HG03135 (cell line): Measurements from ENCODE around the gene CFAP20.
A peak's percentile ranks its signal among the peaks of the same experiment; 100 is the strongest.

Source experiments
- ATAC-seq: cut with Tn5 transposase; IDR thresholded peaks from one replicate; pipeline ENCODE4 v1.9.1; 2021; ENCODE audit warnings: mild to moderate bottlenecking, moderate library complexity; ENCODE audit not compliant: unreplicated experiment

CFAP20 gene

GRCh38 chr16:58125781-58126335 is 3.3 kb downstream of the CFAP20 start:
- no peak for ATAC-seq

GRCh38 chr16:58125041-58125440 is 4.1 kb downstream of the CFAP20 start:
- no peak for ATAC-seq

- no peak for ATAC-seq
These were observed 4.6 kb downstream of the CFAP20 start for GRCh38 chr16:58124601-58124915.

GRCh38 chr16:58123896-58124600 is 5.1 kb downstream of the CFAP20 start:
- ATAC-seq: no peak

GRCh38 chr16:58121132-58121531 is 8.0 kb downstream of the CFAP20 start:
- no peak for ATAC-seq

- no peak for ATAC-seq
These were observed 8.9 kb downstream of the CFAP20 start for GRCh38 chr16:58120234-58120633.

GRCh38 chr16:58119509-58119845 is 9.7 kb downstream of the CFAP20 start:
- ATAC-seq: no peak

GRCh38 chr16:58118801-58119508 is 10.2 kb downstream of the CFAP20 start:
- ATAC-seq: no peak

GRCh38 chr16:58116529-58116928 is 12.7 kb downstream of the CFAP20 start:
- no peak for ATAC-seq

GRCh38 chr16:58116081-58116480 is 13.1 kb downstream of the CFAP20 start:
- ATAC-seq: no peak

- no peak for ATAC-seq
These were observed 14.1 kb downstream of the CFAP20 start for GRCh38 chr16:58114827-58115825.

- no peak for ATAC-seq
These were observed 17.9 kb downstream of the CFAP20 start for GRCh38 chr16:58111302-58111627.

- no peak for ATAC-seq
These were observed 18.4 kb downstream of the CFAP20 start for GRCh38 chr16:58110571-58111301.

- ATAC-seq: no peak
These were observed 19.3 kb downstream of the CFAP20 start for GRCh38 chr16:58109881-58110280.

- ATAC-seq: peak; percentile 58
These were observed 19.9 kb downstream of the CFAP20 start for GRCh38 chr16:58109330-58109729.

GRCh38 chr16:58107709-58108108 is 21.5 kb downstream of the CFAP20 start:
- no peak for ATAC-seq

GRCh38 chr16:58107228-58107627 is 22.0 kb downstream of the CFAP20 start:
- ATAC-seq: no peak

GRCh38 chr16:58105631-58106030 is 23.6 kb downstream of the CFAP20 start:
- no peak for ATAC-seq

GRCh38 chr16:58102665-58103392 is 26.4 kb downstream of the CFAP20 start:
- peak; percentile 67 for ATAC-seq

- ATAC-seq: no peak
These were observed 29.3 kb downstream of the CFAP20 start for GRCh38 chr16:58099956-58100300.
